OCI-LY1 (cell line): ENCODE data around the gene PIP4P1.

Experiments
- CTCF ChIP-seq: fragments of 200-600 bp; sonication (generic), shearing (Covaris generic); IDR thresholded peaks from 2 replicates; pipeline ENCODE4 v1.5.1; 2017; ENCODE audit warnings: mild to moderate bottlenecking, antibody characterized with exemption, low read length, moderate library complexity, mixed read lengths
- EZH2 ChIP-seq: fragments of 200-600 bp; sonication (generic), shearing (Covaris generic); IDR thresholded peaks from 2 replicates; pipeline ENCODE4 v1.8.0; 2017; ENCODE audit warnings: borderline replicate concordance, mixed run types, mild to moderate bottlenecking, antibody characterized with exemption, low read length, moderate library complexity, mixed read lengths

DNA sequence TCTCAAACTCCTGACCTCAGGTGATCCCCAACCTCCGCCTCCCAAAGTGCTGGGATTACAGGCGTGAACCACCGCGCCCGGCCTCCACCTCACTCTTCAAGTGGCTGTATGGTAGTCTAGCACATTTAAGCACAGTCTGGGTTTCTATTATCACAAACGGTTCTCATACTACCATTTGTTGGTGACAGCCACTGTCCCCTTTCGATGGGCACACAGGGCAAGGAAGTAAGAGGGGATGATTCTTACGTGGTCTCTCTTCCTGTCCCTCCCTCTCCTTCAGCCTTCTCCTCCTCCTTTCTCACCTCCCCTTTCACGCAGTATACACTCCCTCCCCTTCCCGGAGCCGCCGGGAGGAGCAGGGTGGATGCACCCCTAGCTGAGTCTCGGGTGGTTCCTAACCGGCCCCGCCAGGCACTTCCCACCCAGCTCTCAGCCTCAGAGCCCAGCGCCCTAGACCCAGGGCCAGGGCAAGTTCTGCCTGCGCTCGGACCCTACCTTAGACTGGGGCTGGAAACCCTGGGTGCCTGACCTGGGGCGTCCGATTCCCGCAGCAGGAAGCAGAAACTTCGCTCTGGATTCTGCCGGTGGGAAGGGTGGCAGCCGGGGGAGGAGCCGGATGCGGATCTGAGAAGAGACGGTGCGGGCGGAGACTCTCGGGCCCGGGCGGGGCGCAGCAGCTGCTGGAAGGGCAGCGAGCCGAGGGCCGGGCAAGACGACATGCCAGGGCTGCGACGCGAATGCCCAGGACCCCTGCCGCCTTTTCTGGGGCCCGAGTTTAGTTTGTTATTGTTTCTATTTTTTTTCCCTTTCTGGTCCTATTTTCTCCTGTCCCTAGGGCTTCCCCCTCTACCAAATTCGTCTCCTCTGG is 48.1 kb downstream of the PIP4P1 start, which contains the start of gene TEP1:
- TF ChIP-seq CTCF (no peak), EZH2 (no peak)
